ENCODE results near the gene CYBA.

Gene CYBA

DNA sequence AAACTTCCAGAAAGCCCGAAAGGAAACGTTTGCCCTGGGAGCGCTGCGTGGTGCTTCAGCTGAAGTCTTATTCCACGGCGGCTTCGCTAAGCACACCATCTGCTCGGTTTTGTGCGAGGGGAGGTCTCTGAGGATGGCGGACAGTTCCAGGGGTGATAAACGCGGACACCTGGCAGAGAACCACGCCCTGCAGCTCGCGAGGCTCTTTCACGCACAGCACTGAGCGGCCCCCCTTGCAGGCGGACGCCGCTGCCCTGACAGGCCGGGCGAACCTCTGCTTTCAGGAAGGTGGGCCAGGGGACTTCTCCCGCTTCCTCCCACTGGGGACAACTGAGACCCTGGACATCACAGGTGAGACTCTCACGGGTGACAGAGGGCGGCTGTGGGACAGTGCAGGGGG, 8.3 kb upstream of the CYBA start:
- DNase-seq = no peak

DNA sequence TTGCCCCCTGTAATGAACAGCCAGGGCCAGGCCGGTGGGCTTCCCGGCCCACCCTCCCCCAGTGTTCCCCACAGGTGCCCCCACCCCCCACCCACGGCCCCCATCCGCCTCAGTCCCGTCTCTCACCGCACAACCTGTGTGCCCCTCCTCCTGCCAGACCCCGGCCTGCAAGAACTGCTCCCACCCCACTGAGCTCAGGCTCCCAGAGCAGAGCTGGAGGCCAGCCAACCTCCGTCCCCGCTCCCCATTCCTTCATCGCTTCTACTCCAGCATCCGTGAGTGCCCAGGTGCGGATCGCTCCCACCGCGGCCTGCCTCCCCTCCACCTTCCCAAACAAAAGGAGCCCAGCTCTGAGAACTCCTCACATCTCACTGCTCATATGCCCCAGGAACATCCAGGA, 7.9 kb upstream of the CYBA start:
- DNase-seq = no peak

DNA sequence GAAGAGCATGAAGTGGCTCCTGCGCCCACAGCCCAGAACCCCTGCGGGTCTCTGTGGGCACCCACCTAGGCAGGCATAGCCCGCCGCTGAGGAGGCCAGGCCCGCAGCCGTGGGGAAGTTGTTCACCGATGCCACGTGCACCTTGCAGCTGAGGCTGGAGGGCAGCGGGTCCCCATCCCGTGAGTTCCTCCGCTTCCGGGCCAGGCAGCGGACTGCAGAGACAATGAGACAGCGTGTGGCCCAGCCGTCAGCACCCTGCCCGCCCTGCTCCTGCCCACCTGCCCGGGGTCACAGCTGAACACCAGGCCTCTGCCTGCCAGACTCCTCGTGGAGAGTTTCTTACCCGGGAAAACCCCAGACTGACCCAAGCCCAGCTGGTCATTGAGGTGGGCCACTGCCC, 6.5 kb upstream of the CYBA start:
- no peak for DNase-seq

DNA sequence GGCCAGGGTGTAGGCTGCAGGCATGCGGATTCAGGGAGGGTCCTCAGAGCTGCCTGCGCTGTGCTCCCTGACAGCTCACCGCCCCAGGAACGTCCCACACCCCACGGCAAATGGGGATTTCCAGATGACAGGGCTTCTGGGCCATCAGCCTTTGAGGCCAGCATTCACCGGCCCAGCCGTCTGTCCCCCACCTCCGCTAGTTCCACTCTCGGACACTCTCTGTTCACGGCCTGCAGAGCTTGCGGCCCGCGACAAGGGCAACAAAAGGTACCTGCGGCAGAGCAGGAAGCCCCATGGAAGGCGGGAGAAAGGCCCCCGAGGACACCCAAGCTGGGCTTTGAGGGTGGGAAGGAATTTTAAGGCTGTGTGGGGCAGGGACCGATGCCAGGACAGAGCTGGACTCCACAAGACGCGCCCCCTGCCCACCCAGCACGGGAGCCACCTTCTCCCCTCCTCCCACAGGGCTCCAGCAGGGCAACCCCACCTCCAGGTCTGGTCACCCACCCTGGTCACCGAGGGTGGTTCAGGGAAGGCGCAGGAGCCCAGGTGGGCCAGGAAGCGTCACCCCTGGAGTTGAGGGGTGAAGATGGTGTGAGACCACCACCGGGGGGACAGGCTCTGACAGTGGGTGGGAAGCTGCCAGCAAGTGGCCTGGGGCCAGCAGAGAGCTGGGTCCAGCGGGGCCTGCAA, 5.6 kb upstream of the CYBA start:
- DNase-seq = no peak

DNA sequence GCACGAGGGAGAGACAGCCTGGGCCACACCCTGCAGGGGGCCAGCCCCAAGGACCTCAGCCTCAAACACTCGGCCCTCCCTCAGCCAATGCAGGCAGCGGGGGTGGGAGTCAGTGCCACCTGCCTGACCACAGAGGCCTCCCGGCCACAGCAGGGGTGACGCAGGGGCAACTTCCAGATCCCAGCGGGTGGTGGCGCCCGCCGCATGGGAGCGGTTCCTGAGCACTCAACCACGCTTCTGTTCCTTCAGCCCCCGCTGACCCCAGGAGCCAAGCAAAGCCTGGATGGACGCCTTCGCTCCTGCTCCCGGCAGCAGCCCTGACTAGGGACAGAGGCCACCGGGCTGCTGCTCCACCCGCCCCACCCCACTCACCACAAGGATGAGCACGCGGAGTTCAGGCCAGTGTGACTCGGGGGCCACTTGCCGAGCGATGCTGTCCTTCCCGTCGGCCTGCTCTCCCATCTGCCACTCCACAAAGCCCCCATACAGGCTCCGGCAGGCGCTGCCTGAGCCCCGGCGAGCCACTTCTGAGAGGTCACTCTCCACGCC, 5.0 kb upstream of the CYBA start:
- DNase-seq = no peak

DNA sequence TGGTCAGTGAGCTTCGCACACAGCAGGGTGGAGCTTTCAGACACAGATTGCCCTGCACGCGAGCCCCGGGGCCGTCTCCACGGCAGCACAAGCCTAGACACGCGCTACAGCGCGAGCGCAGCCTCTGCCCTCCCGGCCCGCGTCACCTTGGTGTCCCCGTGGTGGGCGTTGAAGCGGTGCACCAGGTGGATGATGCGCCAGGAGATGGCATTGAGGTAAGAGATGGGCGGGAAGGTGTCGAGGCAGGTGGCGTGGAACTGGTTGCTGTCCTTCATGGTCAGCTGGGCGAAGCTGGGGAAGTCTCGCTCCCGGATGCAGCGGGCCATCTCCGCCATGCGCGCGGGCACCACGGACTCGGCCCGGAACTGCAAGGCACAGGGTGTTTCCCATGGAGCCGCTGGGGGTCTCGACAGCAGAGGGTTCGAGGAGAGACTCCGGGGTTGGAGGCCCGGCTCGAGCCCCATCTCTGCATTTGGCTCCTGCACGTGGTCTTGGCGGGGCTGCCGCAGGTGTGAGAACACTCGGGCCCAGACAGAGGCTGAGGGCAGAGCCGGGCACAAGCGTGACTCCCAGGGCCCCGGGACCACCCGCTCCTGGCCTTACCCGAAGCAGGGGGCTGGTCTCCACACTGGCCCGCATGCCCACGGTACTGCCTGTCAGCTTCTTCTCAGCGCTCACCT, 4.3 kb upstream of the CYBA start:
- no peak for DNase-seq

DNA sequence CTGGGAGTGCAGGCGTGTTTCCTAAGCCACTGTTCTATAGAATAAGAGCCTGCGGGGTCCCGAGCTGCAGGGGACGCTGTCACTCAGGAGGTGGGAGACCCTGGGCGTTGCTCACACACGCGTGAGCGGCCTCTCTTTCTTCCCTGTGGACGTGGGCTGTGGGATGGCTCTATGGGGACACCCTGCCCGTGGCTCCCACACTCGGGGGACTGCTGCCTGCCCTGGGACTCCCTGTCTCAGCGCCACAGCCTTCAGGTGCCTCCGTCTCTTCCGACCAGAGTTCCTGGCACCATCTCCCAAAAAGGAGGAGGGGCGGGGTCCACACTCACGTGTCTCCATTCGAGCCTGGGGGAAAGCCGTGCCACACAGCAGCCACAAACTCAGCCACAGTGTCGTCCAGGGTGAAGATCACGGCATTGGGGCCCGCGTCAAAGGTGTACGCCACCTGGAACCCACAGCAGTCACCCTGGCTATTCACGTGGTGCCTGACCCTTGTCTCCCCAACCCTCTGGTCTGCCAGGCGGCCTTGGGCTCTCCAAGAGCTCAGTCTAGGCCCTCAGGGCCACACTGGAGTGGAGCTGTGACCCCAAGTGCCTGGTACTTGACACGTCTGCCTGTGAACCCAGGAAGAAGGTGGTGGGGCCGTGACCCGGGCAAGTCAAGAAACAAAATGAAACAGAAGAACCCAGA, 3.7 kb upstream of the CYBA start:
- no peak for DNase-seq

DNA sequence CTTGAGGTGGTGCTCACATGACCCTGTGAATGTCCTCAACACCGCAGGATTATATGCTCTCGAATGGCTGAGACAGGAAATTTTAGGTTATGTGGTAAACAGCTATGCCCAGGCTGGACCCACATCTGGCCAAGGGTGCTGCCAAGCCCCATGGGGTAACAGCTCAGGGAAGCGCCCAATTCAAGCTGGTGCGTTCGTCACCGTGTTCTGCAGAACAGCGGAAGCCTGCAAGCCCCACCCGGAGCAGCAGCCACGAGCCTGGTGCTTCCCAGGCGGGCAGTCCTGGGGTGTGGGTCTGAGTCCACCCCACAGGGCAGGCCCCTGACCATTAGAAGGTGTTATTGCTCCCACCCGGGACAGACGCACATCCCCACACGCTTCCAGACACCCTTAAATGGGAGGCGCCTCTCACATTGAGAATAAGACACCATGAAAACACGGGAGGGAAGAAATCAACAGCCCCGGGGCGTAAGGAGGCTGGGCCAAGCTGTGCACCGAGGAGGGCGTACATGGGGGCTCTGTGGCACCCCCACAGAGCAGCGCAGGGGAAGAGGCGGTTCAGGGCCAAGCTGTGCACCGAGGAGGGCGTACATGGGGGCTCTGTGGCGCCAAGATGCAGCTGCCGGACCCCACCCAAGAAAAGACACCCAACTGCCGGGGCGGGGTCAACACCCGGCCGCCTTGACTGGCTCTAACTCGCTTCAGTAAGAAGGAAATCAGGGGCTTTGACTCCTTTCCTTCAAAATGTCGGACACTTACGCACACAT, 2.9 kb upstream of the CYBA start:
- DNase-seq = no peak

DNA sequence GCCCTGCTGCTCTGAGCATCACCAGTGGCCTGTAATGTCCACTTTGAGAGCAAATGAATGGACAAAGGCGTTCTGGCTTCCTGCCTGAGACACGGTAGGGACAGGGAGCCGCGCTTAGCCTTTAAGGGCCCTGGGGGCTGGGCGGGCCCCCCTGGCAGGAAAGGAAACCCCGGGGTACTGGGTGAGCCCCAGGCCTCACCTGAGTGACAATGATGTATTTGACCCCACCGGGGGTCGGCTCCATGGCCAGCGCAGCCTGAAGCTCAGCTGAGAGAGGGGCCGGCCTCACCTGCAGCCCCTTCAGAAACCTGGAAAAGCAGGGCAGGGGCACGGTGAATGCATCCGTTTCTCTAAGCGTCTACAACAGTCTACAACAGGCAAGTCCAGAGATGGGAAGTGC, 2.2 kb upstream of the CYBA start:
- no peak for DNase-seq

DNA sequence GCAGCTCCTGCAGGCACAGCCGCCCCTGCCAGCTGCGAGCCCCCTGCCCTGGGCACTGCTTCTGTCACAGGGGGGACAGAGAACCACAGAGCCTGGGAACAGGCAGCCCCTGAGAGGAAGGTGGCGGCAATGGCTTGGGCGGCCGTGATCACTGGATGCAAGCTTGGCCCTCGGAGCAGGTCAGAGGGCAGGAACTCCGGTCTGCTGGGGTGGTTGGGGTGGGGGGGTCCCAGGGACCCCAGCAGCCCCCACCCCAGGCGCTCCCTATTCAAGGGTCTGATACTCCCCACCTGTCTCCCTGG, 1.9 kb upstream of the CYBA start:
- DNase-seq = no peak

DNA sequence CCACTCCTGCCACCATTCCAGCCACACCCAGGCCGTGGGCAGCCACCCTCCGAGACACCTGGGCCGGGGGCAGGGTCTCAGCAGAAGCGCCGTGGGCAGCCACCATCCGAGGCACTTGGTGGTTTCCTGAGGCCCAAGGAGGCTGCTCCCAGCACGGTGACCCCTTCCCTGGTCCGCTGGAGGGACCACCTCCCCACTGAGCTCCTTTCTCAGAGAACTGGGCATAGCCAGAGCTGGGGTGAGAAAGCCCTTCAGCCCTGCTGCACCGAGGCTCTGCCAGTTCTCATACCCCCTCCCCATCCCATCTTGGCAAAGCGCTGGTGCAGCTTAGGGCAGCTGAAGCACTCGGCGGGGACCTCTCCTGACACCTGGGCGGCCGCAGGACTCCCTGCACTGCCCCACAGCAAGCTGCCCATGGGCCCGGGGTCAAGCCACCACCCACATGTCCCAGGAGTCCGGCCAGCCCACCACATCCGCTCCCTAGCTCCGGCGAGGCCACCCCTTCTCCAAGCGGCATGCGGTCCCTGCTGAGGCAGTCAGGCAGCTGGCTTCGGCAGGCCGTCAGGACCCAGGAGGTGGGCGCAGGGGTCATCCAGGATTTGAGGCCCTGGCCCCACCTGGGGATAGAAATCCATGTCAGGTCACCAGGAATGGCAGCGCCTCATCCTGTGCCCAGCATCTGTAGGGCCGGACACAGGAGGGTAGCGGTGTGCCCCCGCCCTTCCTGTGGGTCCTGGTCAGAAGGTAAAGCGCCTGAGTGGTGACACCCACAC, 1.3 kb upstream of the CYBA start:
- DNase-seq = no peak

DNA sequence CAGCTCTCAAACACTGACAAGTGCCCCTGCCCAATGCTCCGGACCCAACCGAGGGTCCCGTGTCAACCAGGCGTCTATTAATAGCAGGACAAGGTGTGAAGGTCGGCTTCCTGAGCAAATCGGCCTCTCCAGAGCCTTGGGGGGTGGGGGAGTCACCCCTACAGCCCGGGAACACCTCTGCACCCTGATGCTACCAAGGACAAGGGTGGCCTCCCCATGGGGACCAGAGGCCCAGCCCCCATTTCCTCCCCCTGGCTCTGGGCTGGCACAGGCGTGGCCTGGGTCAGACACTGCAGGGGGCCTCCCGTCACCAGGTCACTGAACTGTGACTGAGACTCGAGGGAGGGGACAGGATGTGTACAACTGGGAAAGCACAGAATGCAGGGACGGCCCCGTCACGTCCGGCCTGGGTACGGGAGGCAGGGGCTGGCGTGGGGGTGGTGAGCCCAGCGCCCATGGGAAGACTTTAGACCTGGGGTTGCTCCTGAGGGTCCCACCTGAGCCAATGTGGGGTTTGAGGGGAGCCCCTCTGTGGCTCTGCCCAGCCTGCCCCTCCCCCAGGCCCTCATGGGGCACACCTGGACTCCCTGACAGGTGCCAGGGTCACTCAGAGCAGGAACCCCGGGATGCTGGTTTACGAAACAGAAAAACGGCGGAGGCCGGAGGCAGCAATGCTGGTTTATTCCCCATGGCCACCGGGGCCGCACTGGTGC, 579 bp upstream of the CYBA start:
- peak; percentile 87 for DNase-seq

DNA sequence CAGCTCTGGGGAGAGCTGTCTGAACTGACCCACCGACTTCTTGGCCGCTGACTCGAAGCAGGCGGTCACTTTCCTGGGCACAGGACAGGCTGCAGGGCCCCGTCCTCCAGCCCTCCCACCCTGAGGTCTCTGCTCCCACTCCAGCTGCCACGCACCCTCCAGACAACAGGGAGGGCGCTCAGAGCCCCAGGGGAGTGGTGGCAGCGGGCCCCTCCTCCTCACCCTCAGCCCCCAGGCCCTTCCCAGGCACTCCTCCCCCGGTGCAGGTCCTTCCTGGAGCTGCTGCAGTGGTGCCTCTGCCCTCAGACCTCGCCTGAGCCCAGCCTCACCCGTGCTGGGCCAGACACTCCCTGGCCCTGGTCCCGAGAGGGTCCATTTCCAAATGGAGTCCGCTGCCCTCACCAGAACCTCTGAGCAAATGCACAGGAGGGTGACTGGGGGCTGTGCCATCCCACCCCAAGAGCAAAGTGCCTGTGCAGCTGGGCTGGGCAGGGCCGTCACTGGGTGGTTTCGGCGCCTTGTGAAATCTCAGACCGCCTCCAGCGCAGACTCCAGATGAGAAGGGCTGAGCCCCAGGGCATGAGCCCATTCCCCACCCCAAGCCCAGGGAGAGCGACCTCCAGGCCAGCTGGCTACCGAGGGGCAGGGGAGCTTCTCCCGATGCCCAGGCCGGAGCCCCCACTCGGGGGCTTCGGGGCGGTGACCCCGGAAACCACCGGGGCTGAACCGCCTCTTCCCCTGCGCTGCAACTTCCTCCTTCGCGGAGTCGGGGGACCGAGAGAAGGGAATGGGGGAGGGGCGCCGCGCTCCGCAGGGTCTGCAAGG, 717 bp downstream of the CYBA start:
- DNase-seq = peak; percentile 38

DNA sequence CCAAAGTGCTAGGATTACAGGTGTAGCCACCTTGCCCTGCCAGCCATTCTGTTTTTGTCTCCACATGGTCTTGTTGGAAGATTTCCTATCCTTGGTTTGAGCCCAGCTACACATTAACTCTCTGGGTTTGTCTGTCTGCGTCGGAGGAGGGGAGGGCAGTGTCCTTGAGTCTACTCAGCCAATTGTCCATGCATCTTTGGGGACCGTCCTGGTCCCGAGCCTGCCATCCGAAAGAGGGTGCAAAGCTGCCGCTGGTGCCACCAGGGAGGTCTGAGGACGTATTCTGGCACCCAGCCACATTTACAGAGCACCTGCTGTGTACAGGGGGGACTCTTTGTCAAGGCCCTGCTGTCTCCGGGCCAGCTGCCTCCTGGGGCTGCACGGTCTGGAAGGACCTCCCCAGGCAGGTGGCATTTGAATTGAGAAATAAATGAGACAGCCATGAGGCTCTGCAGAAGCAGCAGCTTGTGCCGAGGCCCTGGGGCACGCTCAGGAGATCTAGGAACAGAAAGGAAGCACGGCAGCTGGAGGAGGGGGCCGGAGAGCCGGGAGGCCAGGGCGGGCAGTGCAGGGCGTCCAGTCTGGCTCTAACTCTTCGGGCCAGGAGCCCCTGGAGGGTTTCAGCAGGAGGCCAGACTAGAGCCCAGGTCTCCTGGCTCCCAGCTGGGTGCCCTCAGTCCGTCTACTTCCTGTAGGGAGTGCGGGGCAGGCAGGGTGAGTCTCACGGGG, 1.5 kb downstream of the CYBA start:
- DNase-seq = no peak

DNA sequence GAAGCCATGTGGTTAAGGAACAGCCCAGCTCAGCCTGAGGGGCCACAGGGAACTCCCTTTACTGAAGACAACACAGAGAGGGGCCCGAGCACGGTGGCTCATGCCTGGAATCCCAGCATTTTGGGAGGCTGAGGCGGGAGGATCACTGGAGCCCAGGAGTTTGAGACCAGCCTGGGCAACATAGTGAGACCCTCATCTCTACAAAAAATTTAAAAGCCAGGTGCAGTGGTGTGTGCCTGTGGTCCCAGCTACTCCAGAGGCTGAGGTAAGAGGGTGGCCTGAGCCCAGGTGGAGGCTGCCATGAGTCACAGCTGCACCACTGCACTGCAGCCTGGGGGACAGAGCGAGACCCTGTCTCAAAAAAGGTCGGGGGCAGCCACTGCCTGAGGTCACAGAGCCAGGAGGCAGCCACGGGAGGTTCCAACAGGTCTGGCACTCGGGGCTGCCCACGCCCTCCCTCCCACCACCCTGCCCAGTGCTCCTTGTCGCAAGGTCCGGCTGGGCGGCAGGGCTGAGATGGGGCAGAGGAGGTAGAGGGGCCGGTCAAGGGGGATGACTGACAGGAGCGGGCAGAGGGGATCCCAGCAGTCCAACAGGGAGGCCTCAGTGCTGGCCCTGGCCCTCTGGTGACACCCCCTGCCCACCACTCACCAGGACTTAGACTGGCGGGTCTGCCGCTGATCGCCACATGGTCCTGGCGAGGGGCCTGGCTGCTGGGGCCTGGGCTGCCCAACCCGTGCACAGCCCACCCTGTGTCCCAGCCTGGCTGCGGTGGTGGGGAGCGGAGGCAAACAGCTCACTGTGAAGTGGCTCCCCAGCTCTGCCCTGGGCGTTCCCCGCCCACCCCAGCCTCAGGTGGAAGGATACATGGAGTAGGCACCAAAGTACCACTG, 3.4 kb downstream of the CYBA start:
- no peak for DNase-seq

DNA sequence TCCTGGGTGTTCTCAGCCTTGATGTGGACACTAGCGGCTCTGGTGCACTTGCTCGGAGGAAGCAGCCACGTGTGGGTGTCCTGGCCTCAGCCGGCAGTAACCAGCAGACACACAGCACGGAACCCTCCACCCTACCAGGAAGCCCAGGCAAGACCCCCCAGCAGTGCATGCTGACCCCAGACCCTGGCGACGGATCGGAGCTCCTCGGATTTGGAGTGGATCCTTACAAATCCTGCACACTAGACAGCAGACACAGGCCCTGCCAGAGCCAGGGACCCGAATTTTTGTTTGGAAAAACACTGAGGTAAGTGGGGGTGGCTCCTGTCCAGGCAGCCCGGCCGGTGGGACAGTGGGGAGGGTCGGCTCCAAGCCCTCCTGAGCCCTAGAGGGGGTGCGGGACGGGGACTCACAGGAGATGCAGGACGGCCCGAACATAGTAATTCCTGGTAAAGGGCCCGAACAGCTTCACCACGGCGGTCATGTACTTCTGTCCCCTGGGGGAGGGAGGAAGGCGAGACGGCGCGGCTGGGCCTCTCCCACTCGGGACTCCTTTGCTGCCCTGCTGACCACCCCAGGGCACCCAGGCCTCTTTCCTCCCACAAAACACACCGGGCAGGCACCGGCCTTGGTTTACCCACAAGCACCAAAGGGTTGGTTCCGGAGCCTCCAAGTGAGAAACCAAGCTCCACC, 4.4 kb downstream of the CYBA start:
- no peak for DNase-seq

DNA sequence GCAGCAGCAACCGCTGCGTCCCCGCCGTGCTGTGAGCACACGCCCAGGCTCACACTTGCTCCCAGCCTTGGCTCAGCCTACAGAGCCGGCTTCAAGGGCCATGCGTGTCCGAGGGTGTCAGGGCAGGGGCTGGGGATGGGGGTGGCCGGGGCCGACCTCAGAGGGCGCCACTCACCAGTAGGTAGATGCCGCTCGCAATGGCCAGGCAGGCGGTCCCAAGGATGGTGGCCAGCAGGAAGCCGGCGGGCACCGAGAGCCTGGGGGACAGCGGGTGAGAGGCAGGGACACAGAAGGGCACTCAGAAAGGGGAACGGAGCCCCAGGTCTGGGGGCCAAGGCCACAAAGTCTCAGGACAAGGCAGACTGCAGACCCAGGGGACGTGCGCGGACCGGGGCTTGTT, 4.9 kb downstream of the CYBA start:
- no peak for DNase-seq

DNA sequence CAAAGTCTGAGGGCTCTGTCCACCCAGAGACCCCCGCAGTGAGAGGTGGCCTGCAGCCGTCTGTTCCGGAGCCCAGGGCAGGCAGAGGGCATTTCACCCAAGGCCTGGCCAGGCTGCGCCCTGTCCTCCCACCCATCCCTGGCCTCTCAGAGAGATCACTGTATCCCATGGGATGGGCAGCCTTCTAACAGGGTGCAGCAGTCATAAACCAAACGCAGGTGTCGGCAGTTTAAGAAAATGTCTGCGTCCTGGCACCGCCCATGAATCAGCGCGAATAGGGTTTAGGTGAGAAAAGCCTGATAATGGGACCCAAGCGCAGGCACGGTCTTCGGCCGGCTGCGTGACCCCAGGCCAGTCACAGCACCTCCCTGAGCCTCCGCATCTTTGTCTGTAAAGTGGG, 5.4 kb downstream of the CYBA start:
- no peak for DNase-seq

DNA sequence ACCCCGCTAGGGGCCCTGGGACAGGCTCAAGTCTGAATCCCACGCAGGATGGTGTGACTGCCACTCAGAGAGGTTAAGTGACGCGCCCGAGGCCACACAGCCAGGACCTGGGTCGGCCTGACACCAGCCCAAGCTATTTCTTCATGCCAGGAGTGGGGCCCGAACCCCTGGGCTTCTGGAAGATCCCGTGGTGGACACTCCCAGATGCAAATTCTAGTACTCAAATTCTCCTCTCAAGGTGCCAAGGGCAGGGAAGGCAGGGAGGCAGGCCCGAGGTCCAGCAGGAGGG, 7.3 kb downstream of the CYBA start:
- peak; percentile 0 for DNase-seq

Data from CD4-positive, alpha-beta T cell treated with Interleukin-10 for 1 hour (primary cell).